ENCODE data around the gene DDX60.

DNA sequence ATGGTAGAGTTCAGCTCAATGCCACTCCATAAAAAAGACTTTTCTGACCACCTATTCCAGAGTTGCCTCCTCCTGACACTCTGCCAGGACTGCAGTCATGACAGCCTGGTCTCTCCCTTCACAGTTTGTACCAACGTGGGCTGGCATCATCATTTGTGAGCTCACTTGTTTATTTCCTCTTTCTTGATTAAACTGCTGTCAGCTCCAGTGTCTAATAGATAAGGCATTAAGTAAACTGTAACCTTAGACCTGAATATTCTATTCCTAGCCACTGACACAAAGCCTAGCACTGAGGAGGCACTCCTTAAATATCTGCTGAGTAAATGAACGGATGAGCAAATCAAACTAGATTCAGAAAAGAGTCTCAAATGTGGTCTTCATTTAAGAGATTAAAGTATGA is 48.7 kb downstream of the DDX60 start:
- TF ChIP-seq, protein P1, sequence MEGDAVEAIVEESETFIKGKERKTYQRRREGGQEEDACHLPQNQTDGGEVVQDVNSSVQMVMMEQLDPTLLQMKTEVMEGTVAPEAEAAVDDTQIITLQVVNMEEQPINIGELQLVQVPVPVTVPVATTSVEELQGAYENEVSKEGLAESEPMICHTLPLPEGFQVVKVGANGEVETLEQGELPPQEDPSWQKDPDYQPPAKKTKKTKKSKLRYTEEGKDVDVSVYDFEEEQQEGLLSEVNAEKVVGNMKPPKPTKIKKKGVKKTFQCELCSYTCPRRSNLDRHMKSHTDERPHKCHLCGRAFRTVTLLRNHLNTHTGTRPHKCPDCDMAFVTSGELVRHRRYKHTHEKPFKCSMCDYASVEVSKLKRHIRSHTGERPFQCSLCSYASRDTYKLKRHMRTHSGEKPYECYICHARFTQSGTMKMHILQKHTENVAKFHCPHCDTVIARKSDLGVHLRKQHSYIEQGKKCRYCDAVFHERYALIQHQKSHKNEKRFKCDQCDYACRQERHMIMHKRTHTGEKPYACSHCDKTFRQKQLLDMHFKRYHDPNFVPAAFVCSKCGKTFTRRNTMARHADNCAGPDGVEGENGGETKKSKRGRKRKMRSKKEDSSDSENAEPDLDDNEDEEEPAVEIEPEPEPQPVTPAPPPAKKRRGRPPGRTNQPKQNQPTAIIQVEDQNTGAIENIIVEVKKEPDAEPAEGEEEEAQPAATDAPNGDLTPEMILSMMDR (IDR thresholded peaks at IDR 0.05) = no peak
- TF ChIP-seq POLR2A (IDR thresholded peaks at IDR 0.05) = no peak
